Fibroblast of skin of abdomen (primary cell): ENCODE results near the gene DLEU7. TPM values are rescaled to one million over a fixed set of nuclear protein-coding genes. Genes with fewer than 3 reads are reported as not detected.

ENCODE experiments used
- DNase-seq: peaks from one replicate; pipeline ENCODE4 v3.0.0-alpha.2; 2013
- polyA plus RNA-seq, 2 experiments: library from polyadenylated mRNA; unstranded; fragments of 120-200 nt; gene quantifications; one replicate each; pipeline ENCODE4 v1.2.1, GENCODE V29; 2013; ENCODE audit not compliant: insufficient read length in 2 of 2

Gene DLEU7
- polyA plus RNA-seq (2013, experiment 1 of 2; ENCODE audit: insufficient read length) = 0.49 TPM
- polyA plus RNA-seq (2013, experiment 2 of 2; ENCODE audit: insufficient read length) = 0.35 TPM

DNA sequence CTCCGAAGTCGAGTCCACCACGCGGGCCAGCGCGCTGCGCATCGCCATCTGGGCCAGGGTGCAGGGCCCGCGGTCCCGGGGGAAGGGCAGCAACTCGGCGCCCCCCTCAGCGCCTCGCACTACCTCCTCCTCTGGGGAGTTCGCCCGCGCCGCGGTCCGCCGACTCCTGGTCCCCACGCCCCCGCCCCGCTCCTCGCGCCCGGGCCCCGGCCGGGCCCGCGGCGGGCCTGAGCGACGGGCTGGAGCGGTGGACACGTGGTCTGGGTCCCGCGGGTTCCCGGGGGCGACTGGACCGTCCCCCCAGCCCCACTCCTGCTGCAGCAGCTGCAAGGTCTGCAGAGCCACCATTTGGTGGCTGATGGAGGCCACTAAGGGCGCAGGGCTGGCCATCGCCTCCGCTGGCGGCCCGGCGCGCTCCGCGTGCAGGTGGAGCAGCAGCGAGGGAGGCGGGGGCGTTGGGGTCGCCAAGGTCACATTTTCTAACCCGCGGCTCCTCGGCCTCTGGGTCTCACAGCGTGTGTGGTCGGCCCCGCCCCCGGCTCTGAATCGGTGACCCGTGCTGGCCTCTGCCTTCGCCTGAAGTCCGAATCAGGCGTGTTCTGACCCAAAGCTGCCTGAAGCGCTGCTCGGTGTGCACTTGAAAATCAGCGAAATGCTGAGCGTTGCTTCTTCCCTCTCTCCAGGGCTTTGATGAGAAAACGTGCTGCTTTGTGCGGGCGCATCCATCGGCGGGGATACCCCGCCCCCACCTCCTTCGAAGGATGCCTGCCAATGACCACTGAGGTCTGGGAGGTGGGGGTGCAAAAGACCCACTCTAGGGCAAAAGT is at the start of gene DLEU7:
Gene DLEU7 (minus strand): TSS at position 436 of the 827 bp plus-strand sequence. CDS start 46 bp downstream, at position 390.
- DNase-seq = no peak

DNA sequence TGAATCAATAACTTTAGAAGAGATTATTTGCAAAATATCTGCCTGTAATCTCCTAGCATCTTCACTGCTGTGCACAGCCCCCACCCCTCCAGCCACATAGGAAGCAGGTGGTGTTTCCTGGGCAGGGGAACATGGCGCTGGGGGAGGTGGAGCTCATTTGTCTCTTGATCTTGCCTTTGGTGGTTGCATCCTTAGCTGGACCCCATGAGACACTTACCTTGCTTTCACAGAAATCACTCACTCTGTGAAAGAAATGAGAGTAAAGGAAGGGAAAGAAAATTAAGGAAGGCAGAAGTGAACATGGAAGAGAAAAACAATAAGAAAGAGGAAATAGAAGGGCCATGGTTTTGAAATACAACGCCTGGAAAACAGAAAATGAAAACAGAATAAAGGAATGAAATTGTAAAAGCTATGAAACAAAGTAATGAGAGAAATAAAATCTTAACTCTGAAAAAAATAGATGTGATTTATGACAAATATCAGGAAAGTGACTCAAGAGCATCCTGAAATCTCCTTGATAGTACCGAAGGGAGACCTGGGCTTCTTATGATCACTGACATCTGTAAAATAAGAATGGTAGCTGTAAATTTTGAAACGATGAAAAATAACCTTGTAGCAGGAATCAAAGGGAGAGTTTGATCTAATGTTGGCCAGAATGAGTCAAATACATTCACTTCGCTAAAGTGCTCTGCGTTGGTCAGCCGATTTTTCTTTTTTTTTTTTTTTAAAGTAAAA is 48.9 kb upstream of the DLEU7 start:
- no peak for DNase-seq

DNA sequence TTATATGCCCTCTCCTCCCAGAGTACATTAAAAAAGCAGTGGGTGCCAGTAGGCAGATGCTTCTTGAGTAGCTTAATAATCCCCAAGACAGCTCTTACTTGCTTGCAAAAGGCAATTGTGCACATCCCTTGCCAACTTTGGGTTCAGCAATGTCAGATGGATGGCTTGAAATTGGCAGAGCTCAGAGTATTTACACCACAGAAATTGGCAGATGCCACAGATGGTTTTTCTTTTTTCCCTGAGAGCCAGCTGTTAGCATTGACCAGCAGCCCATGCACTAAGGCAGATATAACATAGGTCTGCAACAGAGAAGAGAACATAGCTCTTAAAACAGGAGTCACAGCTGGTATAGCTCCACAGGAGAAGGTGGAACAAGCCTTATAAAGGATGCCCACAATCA is 47.7 kb upstream of the DLEU7 start:
- DNase-seq = no peak

DNA sequence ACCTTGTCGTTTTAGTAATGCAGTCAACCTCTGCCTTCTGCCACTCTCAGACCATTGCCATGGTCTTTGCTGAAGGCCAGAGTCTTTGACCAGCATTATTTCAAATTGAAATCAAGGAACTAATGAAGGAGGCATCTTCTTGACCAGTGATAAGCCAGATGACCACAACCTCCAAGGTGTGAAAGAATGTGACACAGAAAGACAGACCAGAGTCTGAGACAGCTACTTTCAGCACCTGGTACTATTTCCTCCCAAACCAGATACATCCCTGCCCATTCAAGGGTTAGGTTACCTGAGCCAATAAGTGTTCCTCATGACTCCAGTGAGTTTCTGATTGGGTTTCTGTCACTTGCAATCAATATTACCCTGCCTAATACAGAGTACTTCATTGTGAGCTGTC is 45.8 kb upstream of the DLEU7 start:
- DNase-seq = no peak

DNA sequence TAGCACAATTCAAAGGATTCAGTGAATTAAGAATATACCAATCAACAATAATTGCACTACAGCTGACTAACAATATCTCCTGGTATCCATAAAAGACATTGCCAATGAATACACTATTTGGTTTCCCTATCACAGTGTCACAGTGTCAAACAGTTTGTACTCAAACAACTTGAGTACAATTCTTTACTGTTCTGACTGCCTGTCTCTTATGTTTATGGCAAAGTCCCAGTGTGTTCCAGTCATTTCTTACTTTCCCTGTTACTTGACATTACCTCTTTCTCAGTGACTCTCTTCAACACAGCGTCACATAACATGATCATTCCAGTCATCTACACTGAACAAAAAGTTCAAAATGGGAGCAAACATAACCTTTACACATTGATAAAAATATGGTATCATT is 44.9 kb upstream of the DLEU7 start:
- DNase-seq = no peak

DNA sequence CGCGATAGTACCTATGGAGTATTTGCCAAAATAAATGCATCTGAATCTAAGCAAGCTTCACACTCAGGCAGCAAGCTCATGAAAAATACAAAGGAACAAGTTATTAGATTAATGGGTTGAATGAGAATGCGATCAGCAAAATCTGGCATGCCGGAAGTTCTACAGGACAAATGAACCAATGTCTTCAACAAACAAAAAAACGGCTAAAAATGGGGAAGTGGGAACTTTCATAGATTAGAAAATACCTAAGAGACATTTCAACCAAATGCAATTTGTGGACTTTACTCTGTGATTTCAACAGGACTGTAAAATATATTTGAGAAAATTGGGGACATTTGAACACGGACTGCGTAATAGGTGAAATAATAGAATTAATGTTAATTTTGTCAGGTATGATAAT is 43.7 kb upstream of the DLEU7 start:
- no peak for DNase-seq

DNA sequence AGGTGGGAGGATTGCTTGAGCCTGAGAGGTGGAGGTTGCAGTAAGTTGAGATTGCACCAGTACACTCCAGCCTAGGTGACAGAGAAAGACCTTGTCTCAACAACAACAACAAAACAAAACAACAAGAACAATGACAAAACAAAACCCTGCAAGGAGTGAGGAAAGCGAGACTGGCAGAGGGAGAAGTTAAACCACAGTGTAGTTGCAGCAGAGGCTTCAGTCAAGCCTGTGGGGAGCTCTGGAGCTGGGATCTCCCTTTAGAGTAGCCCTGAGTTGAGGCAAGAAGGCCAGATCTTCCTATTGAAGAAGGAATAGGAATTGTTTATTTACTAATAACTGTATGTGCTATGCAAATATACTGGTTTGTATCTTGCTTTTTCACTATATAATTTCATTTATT is 40.8 kb upstream of the DLEU7 start:
- no peak for DNase-seq

DNA sequence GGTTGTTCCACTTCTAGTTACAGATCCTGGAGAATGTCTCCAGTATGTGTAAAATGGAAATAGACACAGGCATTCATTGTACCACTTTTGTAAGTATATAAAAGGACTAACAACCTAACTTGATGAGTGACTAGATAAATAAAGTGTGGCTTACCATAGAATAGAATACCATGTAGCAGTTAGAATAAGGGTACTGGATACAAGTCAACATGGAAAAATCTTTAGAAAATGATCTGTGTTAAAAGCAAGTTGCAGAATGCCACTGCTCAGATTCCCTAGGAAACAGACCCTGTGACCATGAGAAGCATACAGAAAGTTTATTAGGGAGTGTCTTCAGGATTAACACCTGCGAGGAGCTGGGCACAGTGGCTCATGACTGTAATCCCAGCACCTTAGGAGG is 40.2 kb upstream of the DLEU7 start:
- DNase-seq = no peak

DNA sequence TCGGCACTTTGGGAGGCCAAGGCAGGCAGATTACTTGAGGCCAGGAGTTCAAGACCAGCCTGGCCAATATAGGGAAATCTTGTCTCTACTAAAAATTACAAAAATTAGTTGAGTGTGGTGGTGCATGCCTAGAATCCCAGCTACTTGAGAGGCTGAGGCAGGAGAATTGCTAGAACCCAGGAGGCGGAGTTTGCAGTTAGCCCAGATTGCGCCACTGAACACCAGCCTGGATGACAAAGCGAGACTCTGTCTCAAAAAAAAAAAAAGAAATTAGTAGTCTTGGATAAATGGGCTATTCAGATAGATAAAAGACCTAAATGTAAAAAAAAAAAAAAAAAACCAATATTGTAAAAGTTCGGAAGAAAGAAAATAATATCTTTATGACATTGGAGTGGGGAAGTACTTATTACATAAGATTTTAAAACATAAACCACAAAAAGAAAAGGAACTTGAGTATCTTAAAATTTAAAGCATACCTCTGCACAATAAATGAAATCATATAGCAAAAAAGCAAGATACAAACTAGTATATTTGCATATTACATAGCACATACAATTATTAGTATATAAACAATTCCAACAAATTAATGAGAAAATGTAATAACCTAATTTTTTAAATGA is 39.4 kb upstream of the DLEU7 start:
- DNase-seq = no peak

DNA sequence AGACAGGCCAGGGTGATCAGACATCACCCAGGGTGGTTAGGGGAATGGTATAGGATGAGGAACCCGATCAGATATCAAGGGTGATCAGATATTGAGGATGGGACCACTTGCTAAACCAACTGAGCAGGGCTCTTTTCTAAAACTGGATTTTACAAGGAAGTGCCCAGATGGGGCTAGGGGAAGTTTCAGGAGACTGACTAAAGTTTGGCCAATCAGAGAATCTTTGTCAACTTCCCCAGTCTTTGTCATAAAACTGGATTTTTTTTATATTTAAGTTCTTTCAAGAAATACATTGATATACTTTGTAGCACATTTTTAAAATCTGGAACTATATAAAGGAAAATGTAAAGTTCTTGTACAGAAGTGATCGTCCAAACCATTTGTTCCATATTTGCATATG is 30.5 kb upstream of the DLEU7 start:
- DNase-seq = no peak

DNA sequence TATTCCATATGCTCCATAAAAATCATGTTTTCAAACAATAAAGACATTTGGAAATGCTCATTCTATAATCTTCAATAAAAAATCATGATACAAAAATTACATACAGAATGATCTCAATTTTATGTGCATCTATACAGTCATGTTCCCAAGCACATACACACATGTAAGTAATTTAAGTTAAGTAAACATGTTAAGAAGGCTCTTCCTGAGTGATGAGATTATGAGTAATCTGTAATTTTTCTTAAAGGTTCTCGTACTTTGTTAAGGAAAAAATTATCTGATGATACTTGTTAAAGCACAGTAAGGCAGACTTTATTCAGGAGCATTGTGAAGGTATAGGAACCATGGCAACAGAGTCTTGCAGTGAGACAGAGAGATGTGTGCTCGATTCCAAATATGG is 30.0 kb upstream of the DLEU7 start:
- peak; percentile 48 for DNase-seq

DNA sequence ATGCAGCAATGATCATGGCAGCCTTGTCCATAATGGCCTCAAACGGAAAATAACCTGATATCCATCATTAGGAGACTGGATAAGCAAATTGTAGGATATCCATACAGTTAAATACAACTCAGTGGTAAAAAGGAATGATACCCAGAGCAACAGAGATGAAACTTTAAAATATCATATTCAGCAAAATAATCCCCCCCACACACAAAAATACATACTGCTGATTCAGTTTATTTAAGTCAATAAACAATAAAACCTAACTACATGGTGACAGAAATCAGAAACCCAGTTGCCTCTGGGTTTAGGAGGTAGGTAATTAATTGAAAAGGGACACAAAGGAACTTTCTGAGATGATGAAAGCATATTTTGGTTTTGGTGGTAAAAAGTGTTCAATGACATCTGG is 27.9 kb upstream of the DLEU7 start:
- DNase-seq = no peak

DNA sequence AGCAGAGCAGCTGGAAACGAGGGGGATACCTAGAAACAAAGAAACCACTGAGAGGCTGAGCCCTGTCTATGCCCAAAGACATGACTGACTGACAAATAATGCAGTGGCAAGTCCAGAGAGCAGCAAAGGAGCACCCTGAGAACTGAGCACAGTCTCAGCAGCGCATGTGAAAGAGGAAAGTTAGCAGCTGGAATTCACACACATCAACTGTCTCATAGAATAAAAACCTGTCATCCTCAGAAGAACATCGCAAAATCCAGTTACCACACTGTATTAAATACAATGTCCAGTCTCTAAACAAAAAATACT is 24.1 kb upstream of the DLEU7 start:
- no peak for DNase-seq

DNA sequence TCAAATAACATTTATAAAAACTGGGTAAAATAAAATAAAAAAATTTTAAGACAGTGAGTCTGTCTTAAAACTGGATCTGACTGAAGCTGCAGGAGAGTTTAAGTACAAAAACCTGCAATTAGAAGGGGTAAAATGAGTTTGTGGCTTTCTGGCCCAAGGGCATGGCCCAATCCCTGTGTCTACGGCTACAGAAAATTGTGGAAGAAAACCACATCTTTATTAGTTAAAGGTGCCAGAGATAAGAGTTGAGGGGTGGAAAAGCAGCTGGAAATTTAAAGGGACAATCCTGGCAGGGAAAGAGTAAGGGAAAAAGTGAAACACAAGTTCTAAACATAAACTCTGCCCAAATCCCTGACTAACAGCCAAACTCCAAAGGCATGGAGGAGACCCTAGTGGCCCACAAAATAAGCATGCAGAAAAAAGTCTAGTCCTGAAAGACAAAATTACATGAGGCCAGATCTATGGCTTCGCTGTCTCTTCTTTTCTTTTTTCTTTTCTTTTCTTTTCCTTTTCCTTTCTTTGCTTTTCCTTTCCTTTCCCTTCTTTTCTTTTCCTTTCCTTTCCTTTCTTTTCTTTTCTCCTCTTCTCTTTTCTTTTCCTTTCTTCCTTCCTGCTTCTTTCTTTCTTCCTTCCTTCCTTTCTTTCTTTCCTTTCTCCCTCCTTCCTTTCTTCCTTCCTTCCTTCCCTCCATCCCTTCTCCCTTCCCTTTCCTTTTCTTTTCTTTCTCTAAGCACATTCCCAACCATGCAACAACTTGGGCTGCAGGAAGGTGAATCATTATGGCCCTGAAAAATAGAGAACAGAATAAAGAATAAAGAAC is 23.5 kb upstream of the DLEU7 start:
- DNase-seq = no peak

DNA sequence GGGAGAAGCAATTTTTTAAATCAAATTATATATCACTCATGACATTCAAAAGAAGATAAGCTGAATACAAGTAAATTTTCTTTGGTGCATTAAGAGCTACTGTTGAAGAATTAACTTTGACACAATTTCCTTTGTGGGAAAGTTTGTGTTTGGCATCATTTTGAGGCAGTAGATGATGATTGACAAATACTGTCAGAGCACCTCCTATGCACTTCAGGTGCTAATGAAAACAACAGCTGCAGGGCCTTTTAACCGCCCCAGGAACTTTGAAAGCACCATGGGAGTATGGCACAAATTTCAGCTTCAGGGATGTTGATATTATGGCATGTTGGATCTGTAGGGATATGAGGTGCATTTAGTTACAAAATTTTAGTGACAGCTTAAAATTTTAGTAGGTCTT is 21.0 kb upstream of the DLEU7 start:
- DNase-seq = no peak

DNA sequence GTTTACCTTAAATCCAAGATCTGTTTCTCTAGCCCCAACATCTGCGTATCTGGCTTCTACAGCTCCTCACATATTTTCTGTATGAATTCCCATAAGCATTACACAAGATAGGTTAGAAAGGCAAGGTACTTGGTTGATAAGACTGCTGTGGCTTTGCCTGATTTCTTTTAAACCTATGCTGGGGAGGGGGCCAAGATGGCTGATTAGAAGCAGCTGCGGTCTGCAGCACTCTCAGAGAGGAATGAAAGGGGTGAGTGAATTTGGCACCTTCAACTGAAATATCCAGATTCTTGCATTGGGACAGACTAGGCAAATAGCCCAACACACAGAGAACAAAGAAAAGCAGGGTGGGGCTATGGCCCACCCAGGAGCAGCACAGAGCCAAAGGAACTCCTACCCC is 12.2 kb upstream of the DLEU7 start:
- no peak for DNase-seq

DNA sequence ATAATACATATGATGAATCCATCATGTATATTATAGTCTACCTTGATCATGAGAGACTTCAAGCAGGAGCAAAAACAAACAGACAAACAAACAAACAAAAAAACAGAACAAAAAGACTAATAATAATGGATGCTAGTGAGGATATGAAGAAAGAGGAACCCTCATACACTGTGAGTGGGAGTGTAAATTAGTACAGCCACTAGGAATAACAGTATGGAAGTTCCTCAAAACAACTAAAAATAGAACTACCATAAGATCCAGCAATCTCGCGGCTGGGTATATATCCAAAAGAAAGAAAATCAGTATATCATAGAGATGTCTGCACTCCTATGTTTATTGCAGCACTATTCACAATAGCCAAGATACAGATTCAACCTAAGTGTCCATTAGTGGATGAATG is 7.0 kb upstream of the DLEU7 start:
- DNase-seq = no peak

DNA sequence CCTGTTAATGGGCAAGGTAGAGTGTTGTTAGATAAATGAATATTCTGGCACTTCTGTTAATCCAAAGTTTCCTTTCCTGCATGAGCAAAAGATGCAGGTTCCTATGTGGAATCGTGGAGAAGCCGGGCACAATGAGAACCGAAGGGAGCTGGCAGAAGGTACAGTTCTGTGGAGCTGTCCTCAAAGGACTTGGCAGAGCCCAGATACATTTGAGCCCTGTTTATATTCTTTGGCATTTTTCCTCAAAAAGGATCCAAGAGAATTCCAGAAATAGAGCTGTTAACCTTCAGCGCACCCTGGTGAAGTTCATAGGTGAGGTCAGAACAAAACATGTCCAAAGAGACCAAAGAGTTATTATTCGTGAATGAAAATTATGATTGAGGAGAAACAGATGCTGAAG is 4.0 kb upstream of the DLEU7 start:
- no peak for DNase-seq

DNA sequence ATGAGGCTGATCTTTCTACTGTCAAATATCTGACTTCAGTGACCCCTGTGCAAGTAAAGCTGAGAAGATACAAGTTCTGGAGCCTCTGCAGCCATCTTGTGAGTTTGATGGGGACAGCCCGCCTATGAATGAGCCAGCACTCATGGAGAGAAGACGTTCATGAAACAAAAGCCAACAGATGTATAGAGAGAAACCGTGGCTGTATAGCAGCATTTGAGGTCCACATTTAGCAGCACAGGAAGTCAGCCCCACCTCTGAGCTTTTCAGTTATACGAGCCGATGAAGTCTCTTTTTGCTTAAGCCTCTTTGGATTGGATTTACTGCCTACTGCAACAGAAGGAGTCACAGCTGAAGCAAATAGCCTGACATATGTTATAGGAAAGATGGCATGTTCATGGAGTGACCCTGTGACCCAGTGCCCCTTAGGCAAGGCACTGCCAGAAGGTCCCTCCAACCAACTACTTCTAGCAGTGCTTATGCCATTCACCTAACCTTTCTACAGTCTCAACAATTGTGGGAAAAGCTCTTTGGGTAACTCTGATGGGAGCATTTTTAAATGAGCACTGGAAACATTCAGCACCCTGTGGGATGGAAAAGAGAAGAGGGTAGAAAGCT is 3.5 kb upstream of the DLEU7 start:
- no peak for DNase-seq

DNA sequence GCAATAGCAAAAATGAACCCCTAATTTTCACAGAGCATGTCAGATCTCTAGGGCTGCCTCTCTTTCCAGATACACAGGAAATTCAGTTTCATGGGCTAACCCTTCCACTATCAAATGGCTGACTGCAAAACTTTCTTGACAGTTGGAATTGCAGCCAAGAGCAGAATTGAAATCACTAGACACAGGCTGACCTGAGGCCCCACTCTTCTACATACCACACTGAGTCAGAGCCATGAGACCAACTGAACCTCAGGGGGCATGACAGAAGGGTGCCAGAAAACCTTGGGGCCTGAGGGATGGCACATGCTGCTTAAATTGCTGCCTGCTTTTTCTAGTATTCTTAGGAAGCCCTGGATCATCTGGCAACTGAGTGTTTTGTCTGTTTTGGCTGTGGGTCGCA is 1.7 kb upstream of the DLEU7 start:
- DNase-seq = no peak

DNA sequence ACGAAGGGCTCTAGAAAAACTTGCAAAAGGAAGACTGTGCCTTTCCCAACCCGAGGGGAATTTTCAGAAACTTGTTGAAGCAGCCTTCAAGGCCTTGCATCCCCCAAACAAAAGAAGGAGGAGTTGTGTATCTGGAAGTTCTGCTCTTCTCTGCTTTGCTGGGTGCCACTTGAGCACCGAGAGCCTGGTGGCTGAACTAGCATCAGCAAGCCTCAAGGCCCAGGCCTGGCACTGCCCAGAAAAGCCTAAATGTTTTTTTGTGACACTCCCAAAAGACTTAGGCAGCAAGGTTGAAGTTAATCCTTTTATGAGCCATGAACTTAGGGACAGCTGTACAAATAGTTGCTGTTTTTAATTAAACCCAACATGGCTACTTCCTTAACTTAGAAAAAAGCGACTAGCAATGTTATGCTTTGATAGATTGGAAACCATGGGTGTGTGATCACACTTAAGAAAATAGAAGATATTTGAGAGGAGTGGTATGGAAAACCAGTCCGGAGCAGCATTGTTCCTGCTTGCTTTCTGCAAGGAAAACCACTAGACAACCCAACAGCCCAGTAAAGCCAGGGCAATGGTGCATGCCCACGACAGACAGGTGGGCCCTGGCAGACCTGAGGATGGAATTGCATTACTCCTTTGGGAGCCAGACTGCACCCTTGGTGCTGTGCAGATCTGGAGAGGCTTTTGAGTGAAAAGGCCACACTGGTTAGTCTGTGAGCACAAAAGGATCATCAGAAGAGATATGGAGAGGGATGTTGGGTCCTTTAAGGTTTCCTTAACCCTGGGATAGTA is 788 bp upstream of the DLEU7 start:
- no peak for DNase-seq

DNA sequence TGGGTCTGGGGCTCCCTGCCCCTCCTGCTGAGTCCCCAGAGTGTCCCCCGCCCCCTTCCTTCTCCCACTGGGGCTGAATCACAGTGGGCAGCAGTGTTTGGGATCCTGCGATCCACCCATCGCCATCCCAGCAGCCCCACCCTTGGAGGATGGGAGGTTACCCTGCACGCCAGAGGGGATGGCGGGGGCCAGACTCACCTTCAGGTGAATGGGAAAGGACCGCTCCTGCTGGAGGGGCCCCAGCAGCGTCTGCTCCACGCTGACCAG is 569 bp downstream of the DLEU7 start:
- no peak for DNase-seq
